Caki2 (cell line): Measurements from ENCODE around the gene KLHL2. TPM values are rescaled to one million over a fixed set of nuclear protein-coding genes. Genes with fewer than 3 reads are reported as not detected.

Experiments used
- DNase-seq: peaks from one replicate; pipeline ENCODE4 v3.0.0-alpha.2; 2015; ENCODE audit warnings: low read depth
- in situ Hi-C: cut with HindIII; loops from 2 replicates; pipeline ENCODE4 v1.10.0; 2016; ENCODE audit warnings: low sequenced_read_pairs, low pct_unique_long_range_greater_than_20kb, mixed read lengths
- total RNA-seq: library from RNA; depleted of rRNA; stranded (reverse); fragments of >200 nt; shearing (Covaris generic); gene quantifications from 2 replicates; pipeline ENCODE4 v1.2.3, GENCODE V29; 2014; ENCODE audit warnings: low replicate concordance

The KLHL2 gene
- total RNA-seq, 1 experiment from 2014 or later, result 10.1 TPM

DNA sequence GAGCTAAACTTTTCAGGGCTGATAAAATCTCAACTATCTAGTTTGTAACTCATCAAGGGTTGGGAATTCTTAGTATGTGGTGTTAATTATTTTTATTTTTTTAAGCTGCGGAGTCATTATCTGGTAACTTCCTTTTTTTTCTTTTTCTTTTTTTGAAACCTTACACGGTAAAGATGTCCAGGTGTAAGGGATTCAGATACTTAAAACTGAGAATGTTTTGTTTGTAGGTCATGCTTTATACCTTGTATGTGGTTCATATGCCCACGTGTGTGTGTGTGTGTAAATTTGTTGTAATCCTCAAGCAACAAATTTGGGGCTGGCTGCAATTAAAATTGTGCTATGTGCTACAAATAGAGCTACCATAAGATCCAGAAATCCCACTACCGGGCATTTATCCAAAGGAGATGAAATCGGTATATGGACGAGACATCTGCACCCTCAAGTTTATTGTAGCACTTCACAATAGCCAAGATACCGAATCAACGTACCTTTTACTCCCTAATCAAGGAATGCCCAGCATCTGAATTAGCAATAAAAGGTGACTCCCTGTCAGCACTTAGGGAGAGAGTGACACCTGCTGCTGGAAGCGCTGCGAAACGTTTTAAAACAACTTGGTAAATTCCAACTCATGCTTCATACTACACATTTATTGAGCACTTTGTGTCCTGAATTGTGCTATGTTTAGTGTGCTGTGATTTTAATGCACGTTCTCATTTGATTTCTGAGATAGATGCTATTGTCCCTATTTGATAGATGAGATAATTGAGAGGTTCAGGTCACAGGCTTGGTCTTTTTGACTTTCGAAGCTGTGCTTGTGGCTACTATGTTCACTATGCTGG, 136.2 kb downstream of the KLHL2 start:
- peak; percentile 29 for DNase-seq
- in situ Hi-C loops, result no loop called here

- in situ Hi-C loops, result no loop called here
- DNase-seq, result no peak
Observed at GRCh38 chr4:165345666-165346417, 138.5 kb downstream of the KLHL2 start.

- in situ Hi-C loops, result no loop called here
- no peak for DNase-seq
Observed at GRCh38 chr4:165347647-165348569, 140.5 kb downstream of the KLHL2 start.

DNA sequence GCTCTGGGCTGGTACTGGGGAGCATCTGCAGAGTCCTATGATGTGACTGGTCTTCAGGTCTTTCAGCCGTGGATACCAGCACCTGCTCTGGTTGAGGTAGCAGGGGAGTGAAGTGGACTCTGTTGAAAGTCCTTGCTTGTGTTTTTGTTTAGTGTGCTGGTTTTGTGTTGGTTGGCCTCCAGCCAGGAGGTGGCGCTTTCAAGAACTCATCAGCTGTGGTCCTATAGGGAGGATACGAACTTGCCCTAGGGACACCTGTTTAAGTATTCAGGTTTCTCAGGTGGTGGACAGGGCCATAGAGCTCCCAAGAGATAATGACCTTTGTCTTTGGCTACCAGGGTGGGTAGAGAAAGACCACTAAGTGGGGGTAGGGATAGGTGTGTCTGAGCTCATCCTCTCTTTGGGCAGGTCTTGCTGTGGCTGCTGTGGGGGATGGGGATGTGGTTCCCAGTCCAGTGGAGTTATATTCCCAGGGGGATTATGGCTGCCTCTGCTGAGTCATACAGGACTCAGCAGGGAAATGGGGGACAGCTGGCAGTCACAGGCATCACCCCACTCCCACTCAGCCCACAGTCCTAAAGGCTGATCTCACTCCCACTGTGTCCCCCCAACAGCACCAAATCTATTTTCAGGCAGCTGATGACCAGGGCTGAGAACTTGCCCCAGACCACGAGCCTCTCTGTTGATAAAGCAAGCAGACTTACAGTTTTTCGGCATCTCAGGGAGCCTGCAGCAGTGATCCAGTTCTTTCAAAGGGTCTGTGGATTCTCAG, 144.2 kb downstream of the KLHL2 start:
- in situ Hi-C loops, result no loop called here
- DNase-seq, result no peak

- in situ Hi-C loops, result no loop called here
Observed at GRCh38 chr4:165355900-165356300, 148.5 kb downstream of the KLHL2 start.

DNA sequence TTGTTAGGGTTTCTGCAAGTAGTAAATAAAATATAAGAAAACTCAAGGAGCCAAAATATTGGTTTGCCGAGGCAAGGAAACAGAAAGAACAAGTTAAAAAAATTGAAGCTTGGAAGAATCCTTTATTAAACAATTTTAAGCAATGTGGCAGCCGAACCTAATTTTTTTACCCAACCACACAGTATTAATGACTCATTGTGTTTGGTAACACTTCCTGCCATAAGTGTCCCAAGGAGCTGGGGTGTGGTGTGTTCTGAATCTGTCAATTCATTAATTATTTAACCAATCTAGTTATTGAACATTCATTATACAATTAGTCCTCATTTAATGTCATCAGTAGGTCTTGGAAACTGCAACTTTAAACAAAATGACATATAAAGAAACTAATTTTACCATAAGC, 152.1 kb downstream of the KLHL2 start:
- in situ Hi-C loops, result no loop called here

More at GRCh38 chr4:165355900-165356300, 148.5 kb downstream of the KLHL2 start:
- peak; percentile 16 for DNase-seq

DNA sequence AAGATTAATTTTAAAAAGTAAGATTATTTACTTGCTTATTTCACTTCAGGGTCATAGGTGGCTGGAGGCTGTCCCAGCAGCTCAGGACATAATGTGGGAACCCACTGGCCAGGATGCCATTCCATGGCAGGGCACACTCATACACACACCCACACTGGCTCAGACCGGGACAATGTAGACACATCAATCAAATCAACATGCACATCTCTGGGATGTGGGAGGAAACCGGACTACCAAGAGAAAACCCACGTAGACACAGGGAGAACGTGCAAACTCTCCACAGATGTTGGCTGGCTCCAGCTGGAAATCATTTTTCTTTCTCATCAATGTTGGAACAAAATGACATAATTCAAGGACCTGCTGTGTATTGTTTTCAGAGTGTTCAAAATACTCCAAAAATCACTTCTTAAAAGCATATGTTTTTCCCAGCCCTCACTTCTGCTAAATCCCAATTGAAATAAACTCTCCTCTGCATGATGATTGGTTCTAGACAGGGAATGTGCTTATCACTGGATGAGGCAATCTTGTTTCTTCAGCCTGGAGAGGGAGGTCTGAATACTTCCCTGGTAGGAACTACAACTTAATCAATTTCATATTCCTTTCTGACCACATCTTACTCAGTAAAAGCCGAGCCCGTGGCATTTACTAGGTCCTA, 152.8 kb downstream of the KLHL2 start:
- no peak for DNase-seq
- in situ Hi-C loops, result no loop called here

More for the DNA sequence above, 152.1 kb downstream of the KLHL2 start:
- no peak for DNase-seq

GRCh38 chr4:165360985-165361670, 153.8 kb downstream of the KLHL2 start:
- no peak for DNase-seq
- in situ Hi-C loops, result no loop called here

GRCh38 chr4:165361810-165362209, 154.4 kb downstream of the KLHL2 start:
- in situ Hi-C loops, result no loop called here

GRCh38 chr4:165364452-165365080, 157.2 kb downstream of the KLHL2 start:
- DNase-seq, result no peak
- in situ Hi-C loops, result no loop called here

More at GRCh38 chr4:165361810-165362209, 154.4 kb downstream of the KLHL2 start:
- no peak for DNase-seq

DNA sequence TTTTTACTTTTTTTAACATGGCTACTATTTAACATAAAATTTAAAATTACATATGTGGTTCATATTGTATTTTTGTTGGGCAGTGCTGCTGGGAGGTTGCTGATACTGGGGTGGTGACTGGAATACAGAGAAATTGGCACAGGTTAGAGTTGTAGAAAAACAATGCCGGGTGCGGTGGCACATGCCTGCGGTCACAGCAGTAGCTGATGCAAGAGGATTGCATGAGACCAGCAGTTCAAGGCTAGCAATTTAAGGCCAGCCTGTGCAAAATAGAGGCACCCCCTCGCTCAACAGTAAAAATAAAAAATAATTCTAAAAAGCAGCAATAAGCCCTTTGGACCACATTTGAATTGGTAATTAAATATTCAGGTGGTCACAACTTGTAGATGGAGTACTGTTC, 159.7 kb downstream of the KLHL2 start:
- no peak for DNase-seq
- in situ Hi-C loops, result no loop called here

DNA sequence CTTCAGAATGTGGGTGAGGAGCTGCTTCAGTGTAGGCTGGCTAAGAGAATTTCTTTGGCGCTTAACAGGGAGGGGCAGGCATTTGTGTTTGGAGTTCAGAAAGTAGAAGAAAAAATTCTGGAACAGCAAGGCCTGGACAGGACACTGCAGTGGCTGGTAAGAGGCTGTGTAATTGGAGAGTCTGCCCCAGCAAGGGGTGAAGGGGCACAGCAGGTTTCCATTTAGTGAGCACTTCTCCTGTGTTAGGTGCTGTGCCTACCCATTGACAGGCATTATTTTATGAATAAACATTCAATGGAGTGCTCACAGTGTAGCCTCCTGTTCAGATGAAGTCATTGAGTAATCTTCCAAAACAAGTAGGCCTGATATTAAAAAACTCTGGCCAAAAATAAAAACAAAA, 160.8 kb downstream of the KLHL2 start:
- in situ Hi-C loops, result no loop called here

GRCh38 chr4:165368567-165368966, 161.2 kb downstream of the KLHL2 start:
- in situ Hi-C loops, result no loop called here
- no peak for DNase-seq

More for the DNA sequence above, 160.8 kb downstream of the KLHL2 start:
- DNase-seq, result no peak

DNA sequence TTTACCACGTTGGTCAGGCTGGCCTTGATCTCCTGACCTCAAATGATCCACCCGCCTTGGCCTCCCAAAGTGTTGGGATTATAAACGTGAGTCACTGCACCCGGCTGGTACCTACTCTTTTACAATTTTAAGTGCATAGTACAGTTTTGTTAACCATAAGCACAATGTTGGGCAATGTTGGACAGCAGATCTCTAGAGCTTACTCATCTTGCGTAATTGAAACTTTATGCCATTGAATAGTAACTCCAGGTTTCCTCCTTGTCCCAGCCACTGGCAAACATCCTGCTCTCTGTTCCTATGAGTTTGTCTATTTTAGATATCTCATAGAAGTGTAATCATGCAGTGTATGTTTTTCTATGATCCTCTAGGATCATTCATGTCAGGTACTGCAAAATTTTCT, 162.2 kb downstream of the KLHL2 start:
- in situ Hi-C loops, result no loop called here

GRCh38 chr4:165370530-165370929, 163.2 kb downstream of the KLHL2 start:
- no peak for DNase-seq
- in situ Hi-C loops, result no loop called here

More for the DNA sequence above, 162.2 kb downstream of the KLHL2 start:
- no peak for DNase-seq
